ENCODE data around the gene GJC2. TPM values are rescaled to one million over a fixed set of nuclear protein-coding genes. Genes with fewer than 3 reads are reported as not detected.

Gene GJC2
- total RNA-seq, result 1 to 10 TPM; 1.1 to 3.1 (median 1.6) TPM
- 0.41 TPM for total RNA-seq (2013)
- 0.48 to 4.5 (median 1.3) reads per million in 29 experiments for total RNA-seq

DNA sequence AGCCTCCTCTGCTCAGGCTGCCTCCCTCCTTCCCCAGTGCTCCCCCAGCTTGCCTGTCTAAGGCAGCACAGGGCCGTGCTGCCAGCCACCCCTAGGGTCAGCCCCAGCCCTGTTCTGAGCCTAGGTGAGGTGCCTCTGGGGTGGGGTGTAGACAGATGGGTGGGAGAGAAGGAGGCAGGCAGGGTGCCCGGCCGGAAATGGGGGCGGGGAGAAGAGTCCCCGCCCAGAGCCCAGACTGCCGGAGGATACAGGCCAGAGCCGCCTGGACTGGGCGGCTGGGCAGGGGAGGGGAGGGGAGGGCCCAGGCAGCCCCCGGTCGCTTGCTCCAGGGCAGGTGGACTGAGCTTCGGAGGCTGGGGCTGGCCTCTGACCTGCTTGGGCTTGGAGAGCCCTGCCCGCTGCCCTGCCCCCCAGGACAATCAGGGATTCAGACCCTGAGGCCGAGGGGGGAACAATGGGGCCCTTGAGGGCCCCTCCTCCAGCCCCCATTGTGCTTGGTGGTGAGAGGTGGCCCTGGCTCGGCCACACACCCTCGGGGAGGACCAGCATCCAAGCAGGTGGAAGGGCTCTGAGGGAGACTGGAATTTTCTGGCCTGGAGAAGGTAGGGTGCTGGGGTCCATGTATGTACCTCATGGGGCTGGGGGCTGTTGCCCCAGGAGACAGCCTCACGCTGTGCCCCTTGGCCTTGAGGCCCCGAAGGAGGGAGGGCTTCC is at the start of gene GJC2:
TSS of gene GJC2 (plus strand) at position 525 of the 714 bp plus-strand sequence. CDS start 7,829 bp downstream, outside the sequence.
- H3K27ac Mint-ChIP-seq, result no peak within 1 kb of the TSS
- CTCF ChIA-PET, result no interaction called here

GRCh38 chr1:228100822-228101613 is 48.7 kb upstream of the GJC2 start:
- H3K27me3 Mint-ChIP-seq, result no peaks in the 10 kb centered on the region
- peak overlapping the region; percentile 84 to 90 for H3K27ac Mint-ChIP-seq
- CTCF ChIA-PET, result no interaction called here
- DNase-seq (peak in 1 of 35 experiments; percentile 4), ATAC-seq (replicated peaks in 1 of 4) (no peak)
- Histone ChIP-seq H3K36me3 (ENCODE audit: control insufficient read depth in 2 of 2, extremely low read depth in 1 of 2, insufficient read depth in 1 of 2, low read length in 1 of 2) (peaks cover 8 to 52% of the 10 kb centered on the region in 2 donors), H3K27ac (ENCODE audit: low read length) (peak overlapping the region; percentile 85), H3K27me3 (replicated peaks in 1 of 2; ENCODE audit: control insufficient read depth in 2 of 2, extremely low read depth in 1 of 2, insufficient read depth in 2 of 2, low read length in 1 of 2) (no peaks in the 10 kb centered on the region), H3K4me1 (ENCODE audit: control insufficient read depth in 1 of 2, extremely low read depth in 1 of 2, insufficient read depth in 2 of 2, low read length in 2 of 2) (peaks cover 2 to 46% of the 10 kb centered on the region in 2 experiments), H3K4me3 (ENCODE audit: control insufficient read depth in 1 of 2, extremely low read depth in 1 of 2, low read length in 1 of 2) (no peak overlapping the region), H3K9me3 (no peaks in the 10 kb centered on the region)
- peaks cover 21% of the 10 kb centered on the region for H3K36me3 Mint-ChIP-seq
- H3K9me3 Mint-ChIP-seq, result no peaks in the 10 kb centered on the region
- peak overlapping the region; percentile 75 to 95 (median 76) for H3K4me3 Mint-ChIP-seq
- H3K4me1 Mint-ChIP-seq, result peaks cover 27 to 33% (median 30%) of the 10 kb centered on the region in 3 donors
- 76% methylated on average over 4 of the region's 12 CpGs for WGBS (ENCODE audit: insufficient coverage)
- POLR2A ChIA-PET, result no interaction called here

More for the DNA sequence above, at the start of gene GJC2:
- Mint-ChIP-seq H3K4me3 (no peak within 1 kb of the TSS), H3K27me3 (no peaks in the 10 kb centered on the region), H3K36me3 (peaks cover 3% of the 10 kb centered on the region), H3K4me1 (peaks cover 7 to 9% (median 9%) of the 10 kb centered on the region in 3 donors), H3K9me3 (no peaks in the 10 kb centered on the region)
- WGBS (ENCODE audit: insufficient coverage), result 98% methylated on average over 13 of the region's 17 CpGs
- ATAC-seq (replicated peaks in 1 of 4) (no peak), DNase-seq (no peak)
- Histone ChIP-seq H3K4me1 (ENCODE audit: control insufficient read depth in 1 of 2, extremely low read depth in 1 of 2, insufficient read depth in 2 of 2, low read length in 2 of 2) (peaks cover 0 to 34% of the 10 kb centered on the region in 2 experiments), H3K9me3 (no peaks in the 10 kb centered on the region), H3K36me3 (ENCODE audit: control insufficient read depth in 2 of 2, extremely low read depth in 1 of 2, insufficient read depth in 1 of 2, low read length in 1 of 2) (peaks cover 8 to 44% of the 10 kb centered on the region in 2 donors), H3K4me3 (ENCODE audit: control insufficient read depth in 1 of 2, extremely low read depth in 1 of 2, low read length in 1 of 2) (no peak within 1 kb of the TSS), H3K27me3 (replicated peaks in 1 of 2; ENCODE audit: control insufficient read depth in 2 of 2, extremely low read depth in 1 of 2, insufficient read depth in 2 of 2, low read length in 1 of 2) (peaks cover 0 to 2% of the 10 kb centered on the region in 2 experiments), H3K27ac (ENCODE audit: low read length) (no peak within 1 kb of the TSS)
- POLR2A ChIA-PET, result interaction anchor here in 1 of 2 donors (0.6 kb wide), 1 partner anchor 144 kb away, joined by 5 read pairs; no protein-coding TSS in a partner anchor

- CTCF ChIA-PET, result interaction anchor here in 1 of 2 donors (0.8 kb wide), 1 partner anchor 102 kb away, joined by 3 read pairs; no protein-coding TSS in a partner anchor
- peaks cover 8 to 56% of the 10 kb centered on the region in 2 donors for H3K36me3 ChIP-seq (ENCODE audit: control insufficient read depth in 2 of 2, extremely low read depth in 1 of 2, insufficient read depth in 1 of 2, low read length in 1 of 2)
Observed at GRCh38 chr1:228101614-228101993, 48.1 kb upstream of the GJC2 start.

DNA sequence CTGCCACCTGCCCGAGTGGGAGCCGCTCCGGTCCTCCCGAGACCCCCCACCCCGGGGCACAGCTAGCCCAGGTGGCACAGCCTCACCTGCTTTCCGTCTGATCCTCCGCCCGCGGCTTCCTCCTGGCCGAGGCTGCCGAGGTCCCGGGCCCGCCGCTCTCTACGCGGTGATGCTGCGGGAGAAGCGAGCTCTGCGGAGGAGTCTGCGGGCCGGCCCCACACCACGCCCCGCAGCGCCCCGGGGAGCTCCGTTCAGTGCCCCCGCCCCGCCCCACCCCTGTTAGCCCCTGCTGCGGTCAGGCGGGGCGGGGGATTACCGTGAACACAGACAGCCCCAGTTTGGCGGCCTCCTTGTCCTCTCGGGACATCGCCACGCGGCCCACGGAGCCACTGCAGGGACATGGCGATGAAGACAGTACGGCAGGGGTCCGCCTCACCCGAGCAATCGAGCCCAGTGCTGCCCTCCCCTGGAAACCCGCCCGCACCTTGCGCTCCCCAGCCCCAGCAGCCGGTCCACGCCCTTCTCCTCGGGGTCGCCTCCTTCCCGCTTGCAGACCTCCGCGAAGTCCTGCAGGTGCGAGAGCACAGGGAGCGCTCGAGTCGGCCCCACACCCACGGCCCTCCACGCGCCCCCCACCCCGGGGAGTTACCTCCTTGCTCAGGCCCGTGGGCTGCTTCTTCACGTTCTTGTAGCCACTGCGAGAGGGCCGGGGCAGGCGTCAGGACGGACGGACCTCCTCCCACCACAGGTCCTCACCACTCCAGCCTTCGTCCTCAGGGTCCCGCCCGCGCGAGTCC is 47.5 kb upstream of the GJC2 start:
- ChIA-PET POLR2A (interaction anchor here in 1 of 2 donors (0.5 kb wide), 1 partner anchor 48 kb away, joined by 3 read pairs; no protein-coding TSS in a partner anchor), CTCF (interaction anchor here in 1 of 2 donors (0.8 kb wide), 1 partner anchor 103 kb away, joined by 3 read pairs; no protein-coding TSS in a partner anchor)
- Mint-ChIP-seq H3K27me3 (no peaks in the 10 kb centered on the region), H3K4me3 (peak overlapping the region; percentile 75 to 95 (median 76)), H3K9me3 (no peaks in the 10 kb centered on the region), H3K4me1 (peaks cover 28 to 38% (median 30%) of the 10 kb centered on the region in 3 donors), H3K36me3 (peaks cover 28% of the 10 kb centered on the region), H3K27ac (peak overlapping the region; percentile 61 to 80)
- WGBS (ENCODE audit: insufficient coverage), result 3% methylated on average over 73 of the region's 73 CpGs
- ATAC-seq (replicated peaks in 1 of 4) (peak; percentile 46 to 54 (median 50)), DNase-seq (peak in 34 of 35 experiments; percentile 23 to 76 (median 54))
- H3K27me3 ChIP-seq (replicated peaks in 1 of 2; ENCODE audit: control insufficient read depth in 2 of 2, extremely low read depth in 1 of 2, insufficient read depth in 2 of 2, low read length in 1 of 2), result no peaks in the 10 kb centered on the region
- peak overlapping the region; percentile 70 to 92 for H3K4me3 ChIP-seq (ENCODE audit: control insufficient read depth in 1 of 2, extremely low read depth in 1 of 2, low read length in 1 of 2)
- peaks cover 8 to 56% of the 10 kb centered on the region in 2 donors for H3K36me3 ChIP-seq (ENCODE audit: control insufficient read depth in 2 of 2, extremely low read depth in 1 of 2, insufficient read depth in 1 of 2, low read length in 1 of 2)
- H3K9me3 ChIP-seq, result no peaks in the 10 kb centered on the region
- peak overlapping the region; percentile 85 for H3K27ac ChIP-seq (ENCODE audit: low read length)
- H3K4me1 ChIP-seq (ENCODE audit: control insufficient read depth in 1 of 2, extremely low read depth in 1 of 2, insufficient read depth in 2 of 2, low read length in 2 of 2), result peaks cover 2 to 38% of the 10 kb centered on the region in 2 experiments

More at GRCh38 chr1:228101614-228101993, 48.1 kb upstream of the GJC2 start:
- Histone ChIP-seq H3K4me1 (ENCODE audit: control insufficient read depth in 1 of 2, extremely low read depth in 1 of 2, insufficient read depth in 2 of 2, low read length in 2 of 2) (peaks cover 2 to 40% of the 10 kb centered on the region in 2 experiments), H3K9me3 (no peaks in the 10 kb centered on the region), H3K4me3 (ENCODE audit: control insufficient read depth in 1 of 2, extremely low read depth in 1 of 2, low read length in 1 of 2) (peak overlapping the region in 1 of 2 donors; percentile 92), H3K27ac (ENCODE audit: low read length) (peak overlapping the region; percentile 85), H3K27me3 (replicated peaks in 1 of 2; ENCODE audit: control insufficient read depth in 2 of 2, extremely low read depth in 1 of 2, insufficient read depth in 2 of 2, low read length in 1 of 2) (no peaks in the 10 kb centered on the region)
- peak overlapping the region; percentile 84 to 90 for H3K27ac Mint-ChIP-seq
- WGBS (ENCODE audit: insufficient coverage), result 21% methylated on average over 8 of the region's 15 CpGs
- peak in 2 of 35 experiments; percentile 35 to 38 for DNase-seq
- no peaks in the 10 kb centered on the region for H3K27me3 Mint-ChIP-seq
- POLR2A ChIA-PET, result no interaction called here
- H3K36me3 Mint-ChIP-seq, result peaks cover 24% of the 10 kb centered on the region
- peaks cover 26 to 35% (median 30%) of the 10 kb centered on the region in 3 donors for H3K4me1 Mint-ChIP-seq
- no peak for ATAC-seq (replicated peaks in 1 of 4)
- H3K4me3 Mint-ChIP-seq, result peak overlapping the region; percentile 75 to 95 (median 76)
- H3K9me3 Mint-ChIP-seq, result no peaks in the 10 kb centered on the region

DNA sequence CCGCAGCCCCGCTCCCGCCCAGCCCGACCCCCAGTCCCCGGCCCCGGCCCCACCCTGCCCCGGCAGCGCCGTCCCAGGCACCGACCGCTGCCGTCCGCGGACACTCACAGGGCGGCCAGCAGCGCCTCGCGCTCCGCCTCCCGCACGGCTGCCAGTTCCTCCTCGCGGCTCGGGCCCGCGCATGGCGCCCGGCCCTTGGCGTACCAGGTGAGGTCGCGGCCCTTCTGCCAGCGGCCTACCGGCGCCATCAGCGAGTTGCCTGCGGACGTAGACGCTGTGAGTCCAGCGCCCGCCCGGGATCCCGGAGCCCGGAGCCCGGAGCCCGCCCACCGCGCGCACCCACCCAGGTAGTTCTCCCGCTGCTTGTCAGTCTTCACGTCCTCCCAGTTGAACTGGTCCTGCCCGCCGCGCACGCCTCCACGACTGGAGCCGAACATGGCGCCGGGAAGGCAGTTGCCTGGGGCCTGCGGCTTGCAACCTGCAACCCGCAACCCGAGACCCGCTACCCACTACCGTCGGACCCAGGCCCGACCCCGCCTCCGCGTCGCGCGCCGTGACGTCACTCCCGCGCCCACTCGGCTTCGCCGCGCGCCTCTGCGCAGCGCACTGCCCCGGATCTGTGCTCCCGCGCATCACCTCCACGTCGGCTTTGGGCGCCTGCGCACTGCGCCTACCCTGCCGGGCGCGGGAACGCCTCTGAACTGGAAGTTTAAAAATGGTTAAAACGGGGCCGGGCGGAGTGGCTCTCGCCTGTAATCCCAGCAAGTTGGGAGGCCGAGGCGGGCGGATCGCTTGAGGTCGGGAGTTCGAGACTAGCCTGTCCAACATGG is 46.7 kb upstream of the GJC2 start, which contains the start of gene C1orf35:
TSS of gene C1orf35 (minus strand) at position 535 of the 830 bp plus-strand sequence. CDS start at position 437, 98 bp downstream.
- Histone ChIP-seq H3K9me3 (no peaks in the 10 kb centered on the region), H3K4me3 (ENCODE audit: control insufficient read depth in 1 of 2, extremely low read depth in 1 of 2, low read length in 1 of 2) (peak within 1 kb of the TSS; percentile 70 to 92), H3K36me3 (ENCODE audit: control insufficient read depth in 2 of 2, extremely low read depth in 1 of 2, insufficient read depth in 1 of 2, low read length in 1 of 2) (peaks cover 4 to 55% of the 10 kb centered on the region in 2 donors), H3K27ac (ENCODE audit: low read length) (peak within 1 kb of the TSS; percentile 85), H3K27me3 (replicated peaks in 1 of 2; ENCODE audit: control insufficient read depth in 2 of 2, extremely low read depth in 1 of 2, insufficient read depth in 2 of 2, low read length in 1 of 2) (no peaks in the 10 kb centered on the region), H3K4me1 (ENCODE audit: control insufficient read depth in 1 of 2, extremely low read depth in 1 of 2, insufficient read depth in 2 of 2, low read length in 2 of 2) (peaks cover 2 to 46% of the 10 kb centered on the region in 2 experiments)
- H3K27me3 Mint-ChIP-seq, result no peaks in the 10 kb centered on the region
- POLR2A ChIA-PET, result no interaction called here
- CTCF ChIA-PET, result no interaction called here
- DNase-seq (peak; percentile 85 to 96 (median 92)), ATAC-seq (replicated peaks in 1 of 4) (peak; percentile 80 to 84 (median 82))
- H3K9me3 Mint-ChIP-seq, result no peaks in the 10 kb centered on the region
- H3K27ac Mint-ChIP-seq, result peak within 1 kb of the TSS; percentile 88 to 92
- 0% methylated on average over 92 of the region's 104 CpGs for WGBS (ENCODE audit: insufficient coverage)
- peaks cover 21% of the 10 kb centered on the region for H3K36me3 Mint-ChIP-seq
- H3K4me3 Mint-ChIP-seq, result peak within 1 kb of the TSS; percentile 89 to 95 (median 92)
- H3K4me1 Mint-ChIP-seq, result peaks cover 29 to 44% (median 35%) of the 10 kb centered on the region in 3 donors

Data from T-cell (primary cell).